ENCODE results near the gene PRKRA. TPM values are rescaled to one million over a fixed set of nuclear protein-coding genes. Genes with fewer than 3 reads are reported as not detected.

The PRKRA gene
- total and polyA plus RNA-seq, 2 experiments from 2014 or later, result 44.0 to 67.1 TPM

GRCh38 chr2:178415979-178416378, 35.0 kb downstream of the PRKRA start:
- Histone ChIP-seq H3K27me3 (ENCODE audit: insufficient read depth) (no peaks in the 10 kb centered on the region), H3K27ac (ENCODE audit: low read depth) (no peak overlapping the region), H3K9me2 (ENCODE audit: insufficient read depth) (no peaks in the 10 kb centered on the region), H3K4me1 (ENCODE audit: insufficient read depth) (no peaks in the 10 kb centered on the region), H3K4me3 (no peak overlapping the region), H3K36me3 (ENCODE audit: insufficient read depth) (no peaks in the 10 kb centered on the region), H4K20me1 (replicated peaks; ENCODE audit: insufficient read depth) (no peaks in the 10 kb centered on the region), H3K4me2 (no peak overlapping the region), H2AFZ (no peak overlapping the region), H3K79me2 (replicated peaks; ENCODE audit: insufficient read depth) (0 out of 2 replicates have a peak, but pooled peaks cover 7% of the 10 kb centered on the region), H3F3A (replicated peaks; ENCODE audit: low read depth) (no peaks in the 10 kb centered on the region)
- DNase-seq (ENCODE audit: low spot score) (no peak), ATAC-seq (no peak)
- Mint-ChIP-seq H3K4me3 (no peak overlapping the region), H3K4me1 (peaks cover 11% of the 10 kb centered on the region), H3K36me3 (ENCODE audit: low read depth) (no peaks in the 10 kb centered on the region), H3K27me3 (ENCODE audit: insufficient read depth, low read depth, poor library complexity) (peaks cover 9% of the 10 kb centered on the region), H3K27ac (no peak overlapping the region), H3K9me3 (no peaks in the 10 kb centered on the region)
- TF ChIP-seq JUNB (IDR thresholded peaks at IDR 0.05; ENCODE audit: unreplicated experiment) (no peak), ETS1 (IDR thresholded peaks at IDR 0.05) (no peak), CTCF (conservative IDR thresholded peaks at IDR 0.05; ENCODE audit: low read depth in 2 of 2) (no peak), EZH2 (IDR thresholded peaks at IDR 0.05; ENCODE audit: low read depth, unreplicated experiment) (no peak), EZH2phosphoT487 (IDR thresholded peaks at IDR 0.05; ENCODE audit: unreplicated experiment) (no peak), CREB1 (CRISPR knock-in tag; IDR thresholded peaks at IDR 0.05; ENCODE audit: low read depth) (no peak), ZNF462 (CRISPR knock-in tag; IDR thresholded peaks at IDR 0.05) (no peak), ZNF114 (CRISPR knock-in tag; IDR thresholded peaks at IDR 0.05) (no peak)

Data from GM23338 (cell line).